Testis (tissue), 3 donors: ENCODE results near the gene CDK13. TPM values are rescaled to one million over a fixed set of nuclear protein-coding genes. Genes with fewer than 3 reads are reported as not detected.

Experiments used
- DNase-seq: peaks from one replicate; pipeline ENCODE4 v3.0.0-alpha.2; 2019
- H3K27ac ChIP-seq, 2 donors: fragments of 200-600 bp; sonication (generic); one replicate each; pipeline ENCODE4 v1.5.1; 2019
- H3K27me3 ChIP-seq: fragments of 200-600 bp; sonication (generic); one replicate; pipeline ENCODE4 v1.5.1; 2019
- H3K36me3 ChIP-seq: fragments of 200-600 bp; sonication (generic); one replicate; pipeline ENCODE4 v1.5.1; 2017; ENCODE audit warnings: low read depth; ENCODE audit errors: missing control alignments
- H3K4me1 ChIP-seq: fragments of 200-600 bp; sonication (generic); one replicate; pipeline ENCODE4 v1.5.1; 2019
- H3K4me3 ChIP-seq, 2 donors: fragments of 200-600 bp; sonication (generic); one replicate each; pipeline ENCODE4 v1.5.1; 2017 to 2019
- H3K9me3 ChIP-seq: fragments of 200-600 bp; sonication (generic); one replicate; pipeline ENCODE4 v1.5.1; 2017
- CTCF ChIP-seq, 3 experiments: fragments of 450-650 bp in 2 of 3; fragments of 200-600 bp in 1 of 3; sonication (generic) in 1 of 3; IDR thresholded peaks; one replicate each; pipeline ENCODE4 v1.5.1; 2016 to 2019; ENCODE audit warnings: antibody characterized with exemption in 3 of 3, mild to moderate bottlenecking in 2 of 3, moderate library complexity in 1 of 3
- POLR2A ChIP-seq: fragments of 450-650 bp; IDR thresholded peaks from one replicate; pipeline ENCODE4 v1.6.1; 2017; ENCODE audit warnings: antibody characterized with exemption, mild to moderate bottlenecking, moderate library complexity
- WGBS, 2 donors: methylation state at CpG; one replicate each; pipeline ENCODE4 v1.1.5; 2018; 5-methylcytosine and 5-hydroxymethylcytosine counted together
- intact Hi-C: fragments of 100-400 bp; cut with DNase I; formaldehyde crosslinking; loops from one replicate; pipeline ENCODE4 v1.15.1; 2023; ENCODE audit warnings: low total_unique reads
- polyA plus RNA-seq: library from polyadenylated mRNA; stranded (reverse); fragments of 350-450 nt; fragmentation: Illumina TruSeq; extraction: RNeasy Lipid Tissue Mini Kit (QIAGEN cat#74804); gene quantifications from one replicate; pipeline ENCODE4 v1.2.3, GENCODE V29; 2014; ENCODE audit warnings: low read depth, low replicate concordance; ENCODE audit not compliant: insufficient read depth
- total RNA-seq, 2 donors: library from RNA; depleted of rRNA; stranded (reverse); fragments of >200 nt; gene quantifications; one replicate each; pipeline ENCODE4 v1.2.3, GENCODE V29; 2016

Gene CDK13
- total and polyA plus RNA-seq, 3 donors from 2014 or later: 55.1 to 140 (median 134) TPM

- no peak for TF ChIP-seq CTCF (IDR thresholded peaks at IDR 0.05)
- TF ChIP-seq POLR2A: no peak
- H3K36me3 ChIP-seq: no peaks in the 10 kb centered on the region
- no peak for DNase-seq
- H3K27me3 ChIP-seq: no peaks in the 10 kb centered on the region
- H3K9me3 ChIP-seq: no peaks in the 10 kb centered on the region
- no peak overlapping the region for H3K4me3 ChIP-seq
- H3K4me1 ChIP-seq: peaks cover 11% of the 10 kb centered on the region
- no peak overlapping the region for H3K27ac ChIP-seq
- intact Hi-C loops: no loop called here
These were observed 148.8 kb downstream of the CDK13 start for GRCh38 chr7:40098810-40099209.

- Histone ChIP-seq H3K36me3 (no peaks in the 10 kb centered on the region), H3K27me3 (no peaks in the 10 kb centered on the region), H3K9me3 (no peaks in the 10 kb centered on the region), H3K27ac (peak overlapping the region in 1 of 2 donors; percentile 13), H3K4me1 (peaks cover 5% of the 10 kb centered on the region), H3K4me3 (no peak overlapping the region)
- intact Hi-C loops: no loop called here
- TF ChIP-seq POLR2A (no peak), CTCF (IDR thresholded peaks at IDR 0.05) (no peak)
- DNase-seq: no peak
- WGBS, 2 donors: 59 to 69% methylated on average over 4 of the region's 4 CpGs
These were observed 149.8 kb downstream of the CDK13 start for GRCh38 chr7:40099837-40100236.

DNA sequence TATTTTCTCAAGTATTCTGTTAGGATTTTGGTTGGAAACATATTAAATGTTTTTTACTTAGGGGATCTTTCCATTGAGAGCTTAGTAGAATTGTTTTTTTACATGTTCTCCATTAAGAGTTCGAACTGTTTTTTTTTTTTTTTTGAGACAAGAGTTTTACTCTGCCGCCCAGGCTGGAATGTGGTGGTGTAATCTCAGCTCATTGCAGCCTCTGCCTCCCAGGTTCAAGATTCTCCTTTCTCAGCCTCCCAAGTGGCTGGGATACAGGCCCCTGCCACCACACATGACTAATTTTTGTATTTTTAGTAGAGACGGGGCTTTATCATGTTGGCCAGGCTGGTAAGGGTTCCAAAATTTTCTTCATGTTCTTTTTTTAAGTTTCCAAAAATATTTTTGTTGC lies 151.1 kb downstream of the CDK13 start:
- H3K27ac ChIP-seq: peak overlapping the region in 1 of 2 donors; percentile 26
- 55 to 61% methylated on average over 3 of the region's 3 CpGs for WGBS, 2 donors
- peaks cover 5% of the 10 kb centered on the region for H3K4me1 ChIP-seq
- TF ChIP-seq POLR2A (no peak), CTCF (IDR thresholded peaks at IDR 0.05) (no peak)
- H3K36me3 ChIP-seq: no peaks in the 10 kb centered on the region
- H3K4me3 ChIP-seq: no peak overlapping the region
- H3K9me3 ChIP-seq: no peaks in the 10 kb centered on the region
- DNase-seq: no peak
- intact Hi-C loops: no loop called here
- H3K27me3 ChIP-seq: no peaks in the 10 kb centered on the region

DNA sequence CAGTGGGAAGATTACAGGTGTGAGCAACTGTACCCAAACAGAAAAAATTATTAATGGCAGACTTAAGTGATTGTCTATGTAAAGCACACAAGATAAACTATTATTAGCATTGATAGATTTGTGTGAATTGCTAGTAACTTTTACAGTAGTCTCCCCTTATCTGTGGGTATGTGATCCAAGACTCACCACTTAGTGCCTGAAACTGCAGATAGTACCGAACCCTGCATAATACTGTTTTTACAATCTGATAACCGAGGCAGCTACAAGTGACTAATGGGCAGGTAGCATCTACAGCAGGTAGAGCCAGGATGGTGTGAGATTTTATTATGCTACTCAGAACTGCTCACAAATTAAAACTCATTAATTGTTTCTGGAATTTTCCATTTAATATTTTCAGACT lies 152.8 kb downstream of the CDK13 start:
- TF ChIP-seq POLR2A (no peak), CTCF (IDR thresholded peaks at IDR 0.05) (no peak)
- no peak overlapping the region for H3K4me3 ChIP-seq
- no peak overlapping the region for H3K27ac ChIP-seq
- no peaks in the 10 kb centered on the region for H3K27me3 ChIP-seq
- H3K9me3 ChIP-seq: no peaks in the 10 kb centered on the region
- no peaks in the 10 kb centered on the region for H3K36me3 ChIP-seq
- no peaks in the 10 kb centered on the region for H3K4me1 ChIP-seq
- DNase-seq: no peak
- 87 to 90% methylated on average over 2 of the region's 2 CpGs for WGBS, 2 donors
- intact Hi-C loops: no loop called here

DNA sequence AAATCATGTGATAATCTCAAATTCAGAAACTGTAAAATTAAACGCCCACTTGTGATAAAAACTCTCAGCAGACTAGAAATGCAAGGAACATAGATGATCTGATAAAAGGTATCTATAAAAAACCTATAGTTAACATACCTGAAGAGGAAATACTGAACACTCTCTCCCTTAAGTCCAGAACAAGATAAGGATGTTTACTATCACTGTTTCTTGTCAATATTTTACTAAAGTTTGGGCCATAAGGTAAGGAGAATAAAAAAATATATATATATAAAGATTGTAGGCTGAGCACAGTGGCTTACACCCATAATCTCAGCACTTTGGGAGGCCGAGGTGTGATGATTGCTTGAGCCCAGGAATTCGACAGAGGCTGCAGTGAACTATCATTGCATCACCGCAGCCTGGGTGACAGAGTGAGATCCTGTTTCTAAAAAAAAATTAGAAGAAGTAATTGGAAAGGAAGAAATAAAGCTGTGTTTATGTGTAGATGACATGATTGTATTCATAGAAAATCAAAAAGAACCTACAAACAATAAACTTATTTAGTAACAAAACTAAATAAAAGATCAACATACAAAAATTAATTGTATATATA lies 155.9 kb downstream of the CDK13 start:
- Histone ChIP-seq H3K36me3 (no peaks in the 10 kb centered on the region), H3K27ac (no peak overlapping the region), H3K27me3 (no peaks in the 10 kb centered on the region), H3K4me1 (no peaks in the 10 kb centered on the region), H3K9me3 (no peaks in the 10 kb centered on the region), H3K4me3 (no peak overlapping the region)
- TF ChIP-seq CTCF (IDR thresholded peaks at IDR 0.05): no peak
- no peak for TF ChIP-seq POLR2A
- intact Hi-C loops: no loop called here
- DNase-seq: no peak
- 77 to 87% methylated on average over 4 of the region's 4 CpGs for WGBS, 2 donors
